NCI-H748 (cell line): ENCODE results near the gene CFAP90.

Experiments
- DNase-seq: peaks from one replicate; lab custom pipeline; 2025; ENCODE audit not compliant: unreplicated experiment; lab: John Stamatoyannopoulos, UW

CFAP90 gene

GRCh38 chr5:7868773-7869473, 18.0 kb upstream of the CFAP90 start, which contains the start of the genes FASTKD3 and MTRR:
Gene FASTKD3 (minus strand): TSS chr5:7869031. CDS start chr5:7868083, 948 bp downstream.
Gene MTRR (plus strand): TSS chr5:7869148. CDS start chr5:7870795, 1,647 bp downstream.
- peak; percentile 99 for DNase-seq

- no peak for DNase-seq
Observed at GRCh38 chr5:7868427-7868772, 17.5 kb upstream of the CFAP90 start.

- DNase-seq = peak; percentile 36
Observed at GRCh38 chr5:7867260-7867659, 16.3 kb upstream of the CFAP90 start.

- no peak for DNase-seq
Observed at GRCh38 chr5:7866196-7866595, 15.3 kb upstream of the CFAP90 start.

- no peak for DNase-seq
Observed at GRCh38 chr5:7857926-7858632, 7.1 kb upstream of the CFAP90 start.

GRCh38 chr5:7857361-7857760, 6.4 kb upstream of the CFAP90 start:
- no peak for DNase-seq

GRCh38 chr5:7856855-7857254, 5.9 kb upstream of the CFAP90 start:
- peak; percentile 85 for DNase-seq

GRCh38 chr5:7855611-7856010, 4.7 kb upstream of the CFAP90 start:
- DNase-seq = no peak

- no peak for DNase-seq
Observed at GRCh38 chr5:7852988-7853387, 2.1 kb upstream of the CFAP90 start.

GRCh38 chr5:7852542-7852941, 1.6 kb upstream of the CFAP90 start:
- no peak for DNase-seq

- DNase-seq = peak; percentile 73
Observed at GRCh38 chr5:7851617-7852289, 820 bp upstream of the CFAP90 start.

GRCh38 chr5:7851240-7851592, 283 bp upstream of the CFAP90 start:
- DNase-seq = no peak

GRCh38 chr5:7849681-7850394, 1.1 kb downstream of the CFAP90 start:
- DNase-seq = peak; percentile 88

- DNase-seq = no peak
Observed at GRCh38 chr5:7848296-7848695, 2.6 kb downstream of the CFAP90 start.

- no peak for DNase-seq
Observed at GRCh38 chr5:7846327-7846726, 4.6 kb downstream of the CFAP90 start.

- no peak for DNase-seq
Observed at GRCh38 chr5:7845557-7845956, 5.4 kb downstream of the CFAP90 start.

- no peak for DNase-seq
Observed at GRCh38 chr5:7844901-7845300, 6.0 kb downstream of the CFAP90 start.

GRCh38 chr5:7842531-7842930, 8.4 kb downstream of the CFAP90 start:
- no peak for DNase-seq

GRCh38 chr5:7837403-7837802, 13.5 kb downstream of the CFAP90 start:
- DNase-seq = no peak

- no peak for DNase-seq
Observed at GRCh38 chr5:7834982-7835381, 16.0 kb downstream of the CFAP90 start.

GRCh38 chr5:7828269-7828668, 22.7 kb downstream of the CFAP90 start:
- no peak for DNase-seq
